Heart left ventricle (tissue), 13 donors: Measurements from ENCODE around the gene SLC35G6.

Source experiments
- POLR2A ChIP-seq, 2 donors: fragments of 450-650 bp; IDR thresholded peaks; one replicate each; pipeline ENCODE4 v1.6.1; 2017; ENCODE audit warnings: antibody characterized with exemption in 2 of 2, mild to moderate bottlenecking in 2 of 2, moderate library complexity in 2 of 2
- TF ChIP-seq, protein P1 (sequence below), 12 donors: fragments of 200-600 bp; sonication (generic) in 4 of 12; IDR thresholded peaks; one replicate each; pipeline versions ENCODE4 v1.5.0 to v1.8.0; 2018 to 2022; ENCODE audit warnings: antibody characterized with exemption in 12 of 12, mild to moderate bottlenecking in 5 of 12
- donor health status: ischemic (EF 13 %, LVEDD 7.1; RV severe dilation, severe dysfunction).
- donor health status: DM: no; HTN: yes; CAD: no.
- donor health status: DM: no; HTN: no; CAD: no.
- donor health status: ischemic (EF 25% LVEDD 6.9; RV normal size, moderate dysfunction).
- donor health status: ischemic (EF 25% LVEDD 5.7; RV mildly dilated, moderate dysfunction).
- donor health status: ischemic (EF 35%, LVEDD 5.7; RV mildly dilated, moderate dysfunction).
- donor health status: nonischemic (EF 11% LVEDD 7.7; RV severe dilation, severe dysfunction).
- donor health status: DM: yes; HTN: yes; CAD: no.
- donor health status: PGD.
- donor health status: ischemic (EF 29% LVEDD 5.4; RV normal size, mild dysfunction).
- donor health status: nonischemic (EF 23%, LVEDD 6.1; RV moderate dilation, normal function).

DNA sequence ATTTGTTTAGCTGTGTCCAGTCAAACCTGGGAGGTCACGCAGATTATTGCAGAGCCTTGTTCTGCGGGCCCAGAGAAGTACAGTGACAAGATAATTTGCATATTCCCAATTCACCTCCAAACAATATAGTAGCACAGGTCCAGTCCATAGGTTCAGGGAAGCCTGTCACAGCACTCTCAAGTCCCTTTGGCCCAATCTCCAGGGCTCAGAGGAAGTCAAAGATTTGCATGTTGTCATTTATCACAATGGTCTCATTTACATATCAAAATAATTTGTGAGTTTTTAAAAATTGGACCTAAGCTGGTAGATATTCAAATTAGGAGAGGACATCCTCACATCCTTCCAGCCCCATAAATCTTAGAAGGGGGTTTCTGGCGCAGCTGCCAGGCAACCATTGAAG, 13.7 kb upstream of the SLC35G6 start:
- no peak for TF ChIP-seq POLR2A (IDR thresholded peaks at IDR 0.05)
- TF ChIP-seq, protein P1, sequence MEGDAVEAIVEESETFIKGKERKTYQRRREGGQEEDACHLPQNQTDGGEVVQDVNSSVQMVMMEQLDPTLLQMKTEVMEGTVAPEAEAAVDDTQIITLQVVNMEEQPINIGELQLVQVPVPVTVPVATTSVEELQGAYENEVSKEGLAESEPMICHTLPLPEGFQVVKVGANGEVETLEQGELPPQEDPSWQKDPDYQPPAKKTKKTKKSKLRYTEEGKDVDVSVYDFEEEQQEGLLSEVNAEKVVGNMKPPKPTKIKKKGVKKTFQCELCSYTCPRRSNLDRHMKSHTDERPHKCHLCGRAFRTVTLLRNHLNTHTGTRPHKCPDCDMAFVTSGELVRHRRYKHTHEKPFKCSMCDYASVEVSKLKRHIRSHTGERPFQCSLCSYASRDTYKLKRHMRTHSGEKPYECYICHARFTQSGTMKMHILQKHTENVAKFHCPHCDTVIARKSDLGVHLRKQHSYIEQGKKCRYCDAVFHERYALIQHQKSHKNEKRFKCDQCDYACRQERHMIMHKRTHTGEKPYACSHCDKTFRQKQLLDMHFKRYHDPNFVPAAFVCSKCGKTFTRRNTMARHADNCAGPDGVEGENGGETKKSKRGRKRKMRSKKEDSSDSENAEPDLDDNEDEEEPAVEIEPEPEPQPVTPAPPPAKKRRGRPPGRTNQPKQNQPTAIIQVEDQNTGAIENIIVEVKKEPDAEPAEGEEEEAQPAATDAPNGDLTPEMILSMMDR (IDR thresholded peaks at IDR 0.05), result no peak
